Stomach (tissue), 4 donors: ENCODE measurements around the gene TTF1.

Experiments used
- CTCF ChIP-seq, 7 experiments: fragments of 450-650 bp in 4 of 7; fragments of 200-600 bp in 3 of 7; sonication (generic) in 3 of 7; IDR thresholded peaks; one replicate each; pipeline ENCODE4 v1.5.1; 2016 to 2019; ENCODE audit warnings: antibody characterized with exemption in 7 of 7, control low read depth in 2 of 7, mild to moderate bottlenecking in 1 of 7
- POLR2AphosphoS5 ChIP-seq, 3 donors: sonication (generic); formaldehyde crosslinking; IDR thresholded peaks; one replicate each; pipeline ENCODE4 v1.6.1; 2016; ENCODE audit warnings: antibody characterized with exemption in 3 of 3

- TF ChIP-seq CTCF (IDR thresholded peaks at IDR 0.05): no peak
- TF ChIP-seq POLR2AphosphoS5 (IDR thresholded peaks at IDR 0.05): no peak
Measured at GRCh38 chr9:132370592-132370991, 36.0 kb downstream of the TTF1 start.
